ENCODE measurements around the gene PARK7.

GRCh38 chr1:7992885-7993284 lies 31.4 kb downstream of the PARK7 start:
- no peak for TF ChIP-seq CTCF (conservative IDR thresholded peaks at IDR 0.05; ENCODE audit: low read depth, low read length)
- TF ChIP-seq EZH2 (IDR thresholded peaks at IDR 0.05; ENCODE audit: borderline replicate concordance, low read depth, low read length, poor library complexity, severe bottlenecking) = no peak
